Left ventricle myocardium inferior (tissue), 1 donor: Measurements from ENCODE around the gene PIK3CB. TPM values are rescaled to one million over a fixed set of nuclear protein-coding genes. Genes with fewer than 3 reads are reported as not detected.

Experiments used
- DNase-seq: peaks from one replicate; pipeline ENCODE4 v3.0.0-alpha.2; 2020
- H3K27ac ChIP-seq: fragments of 200-600 bp; replicated peaks from 2 replicates; pipeline ENCODE4 v1.8.0; 2021
- H3K27me3 ChIP-seq: fragments of 200-600 bp; 2 replicates; pipeline ENCODE4 v1.8.0; 2021; ENCODE audit warnings: low read depth
- H3K36me3 ChIP-seq: fragments of 200-600 bp; 2 replicates; pipeline ENCODE4 v1.8.0; 2021
- H3K4me1 ChIP-seq: fragments of 200-600 bp; 2 replicates; pipeline ENCODE4 v1.8.0; 2021
- H3K4me3 ChIP-seq: fragments of 200-600 bp; 2 replicates; pipeline ENCODE4 v1.8.0; 2021; ENCODE audit warnings: mild to moderate bottlenecking, moderate library complexity
- H3K9me3 ChIP-seq: fragments of 200-600 bp; replicated peaks from 2 replicates; pipeline ENCODE4 v1.8.0; 2021
- intact Hi-C: fragments of 100-400 bp; cut with micrococcal nuclease; formaldehyde crosslinking; loops from one replicate; pipeline ENCODE4 v1.11.0; 2022
- total RNA-seq: library from RNA; stranded (reverse); fragmentation: NEBNext Ultra II Directional; extraction: Animal tissue kit (Norgen Biotek cat#: 25700); gene quantifications from one replicate; pipeline ENCODE4 v1.2.1, GENCODE V29; 2021
- TF ChIP-seq, protein P1 (sequence below): fragments of 200-600 bp; IDR thresholded peaks from 2 replicates; pipeline ENCODE4 v1.8.0; 2021; ENCODE audit warnings: antibody characterized with exemption, mild to moderate bottlenecking, borderline replicate concordance
- donor health status: DM: no; HTN: yes; CAD: no; lungs with severe emphysema.

Gene PIK3CB
- total RNA-seq, 1 donor from 2014 or later, result 31.5 TPM

DNA sequence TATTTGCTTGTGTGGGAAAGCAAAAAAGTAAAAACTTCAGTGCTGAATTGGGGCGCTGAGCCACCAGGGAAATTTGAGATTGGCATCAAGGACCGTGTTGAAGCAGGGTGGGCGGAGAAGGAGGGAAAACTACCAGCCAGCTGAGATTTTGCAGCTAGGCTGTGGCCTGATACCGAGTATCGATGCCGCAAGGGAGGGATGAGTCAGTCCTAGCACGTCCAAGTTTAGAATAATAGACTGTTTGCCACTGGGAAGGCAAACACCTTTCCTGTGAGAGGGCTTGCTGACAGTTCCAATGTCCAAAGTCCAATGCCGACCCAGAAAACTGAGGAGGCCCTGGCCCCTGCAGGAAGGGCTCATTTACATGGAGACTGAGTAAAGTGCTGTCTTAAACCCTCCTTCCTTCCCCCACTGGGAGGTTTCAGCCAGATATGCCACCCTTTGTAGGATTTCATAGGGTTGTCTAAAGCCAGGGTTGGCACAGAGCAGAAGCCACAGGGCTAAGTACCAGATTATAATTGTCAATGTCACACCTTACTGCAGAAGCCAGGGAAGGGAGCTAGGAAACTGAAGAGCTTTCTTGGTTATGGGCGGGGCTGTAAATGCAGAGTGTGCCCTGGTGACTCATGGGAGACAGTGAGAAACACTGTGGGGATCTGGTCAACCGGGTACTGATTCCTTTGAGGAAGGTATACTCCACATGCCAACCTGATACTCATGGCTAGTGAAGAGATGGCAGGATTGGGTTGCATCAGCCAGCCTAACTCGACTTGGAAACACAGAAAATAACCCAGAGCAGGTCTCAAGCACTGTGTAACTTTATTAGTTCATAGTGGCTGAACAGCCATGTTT, 28.4 kb upstream of the PIK3CB start:
- no peaks in the 10 kb centered on the region for H3K9me3 ChIP-seq
- peak overlapping the region; percentile 74 for H3K27ac ChIP-seq
- H3K4me3 ChIP-seq, result peak overlapping the region; percentile 35
- intact Hi-C loops, result no loop called here
- no peaks in the 10 kb centered on the region for H3K36me3 ChIP-seq
- TF ChIP-seq, protein P1, sequence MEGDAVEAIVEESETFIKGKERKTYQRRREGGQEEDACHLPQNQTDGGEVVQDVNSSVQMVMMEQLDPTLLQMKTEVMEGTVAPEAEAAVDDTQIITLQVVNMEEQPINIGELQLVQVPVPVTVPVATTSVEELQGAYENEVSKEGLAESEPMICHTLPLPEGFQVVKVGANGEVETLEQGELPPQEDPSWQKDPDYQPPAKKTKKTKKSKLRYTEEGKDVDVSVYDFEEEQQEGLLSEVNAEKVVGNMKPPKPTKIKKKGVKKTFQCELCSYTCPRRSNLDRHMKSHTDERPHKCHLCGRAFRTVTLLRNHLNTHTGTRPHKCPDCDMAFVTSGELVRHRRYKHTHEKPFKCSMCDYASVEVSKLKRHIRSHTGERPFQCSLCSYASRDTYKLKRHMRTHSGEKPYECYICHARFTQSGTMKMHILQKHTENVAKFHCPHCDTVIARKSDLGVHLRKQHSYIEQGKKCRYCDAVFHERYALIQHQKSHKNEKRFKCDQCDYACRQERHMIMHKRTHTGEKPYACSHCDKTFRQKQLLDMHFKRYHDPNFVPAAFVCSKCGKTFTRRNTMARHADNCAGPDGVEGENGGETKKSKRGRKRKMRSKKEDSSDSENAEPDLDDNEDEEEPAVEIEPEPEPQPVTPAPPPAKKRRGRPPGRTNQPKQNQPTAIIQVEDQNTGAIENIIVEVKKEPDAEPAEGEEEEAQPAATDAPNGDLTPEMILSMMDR, result no peak
- peaks cover 21% of the 10 kb centered on the region for H3K4me1 ChIP-seq
- no peaks in the 10 kb centered on the region for H3K27me3 ChIP-seq
- DNase-seq, result no peak

DNA sequence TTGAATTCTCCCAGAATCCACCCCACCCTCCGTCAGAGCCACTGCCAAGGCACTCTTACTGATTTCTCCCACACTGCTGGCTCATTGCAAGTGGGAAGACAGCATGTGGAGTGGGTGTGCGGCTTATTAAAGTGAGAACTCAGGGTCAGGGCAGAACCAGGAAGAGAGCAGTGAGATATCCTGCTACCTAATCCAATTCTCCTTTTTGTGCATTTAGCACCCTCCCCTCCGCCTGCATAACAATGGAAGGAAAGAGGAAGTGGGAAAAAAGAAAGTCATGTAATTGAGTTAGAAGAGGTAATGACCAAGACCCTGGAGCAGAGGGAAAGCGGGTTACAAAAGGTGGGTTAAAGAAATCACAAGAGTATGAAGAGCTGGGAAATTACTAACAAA, 27.8 kb upstream of the PIK3CB start:
- Histone ChIP-seq H3K4me1 (peaks cover 21% of the 10 kb centered on the region), H3K36me3 (no peaks in the 10 kb centered on the region), H3K9me3 (no peaks in the 10 kb centered on the region), H3K27me3 (no peaks in the 10 kb centered on the region), H3K27ac (peak overlapping the region; percentile 74), H3K4me3 (peak overlapping the region; percentile 35)
- intact Hi-C loops, result no loop called here
- no peak for DNase-seq
- TF ChIP-seq, protein P1, result no peak

DNA sequence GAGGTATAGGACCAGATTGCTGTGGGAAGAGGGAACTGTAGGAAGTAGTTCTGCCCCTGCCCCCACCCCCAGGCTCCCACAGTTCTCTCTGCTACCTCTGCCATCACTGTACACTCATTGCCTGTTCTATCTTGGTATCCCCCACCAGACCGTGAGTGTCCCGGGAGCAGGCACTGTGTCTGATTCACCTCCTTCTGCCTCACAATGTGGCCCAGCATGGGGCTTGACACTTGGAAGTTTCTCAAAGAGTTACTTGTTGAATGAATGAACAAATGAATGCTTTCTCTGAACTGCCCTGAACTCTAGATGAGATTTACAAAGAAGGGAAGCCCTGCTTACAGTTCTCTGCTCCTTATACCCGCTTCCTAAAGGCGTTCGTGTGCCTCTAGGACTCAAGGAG, 27.1 kb upstream of the PIK3CB start:
- TF ChIP-seq, protein P1, result no peak
- H3K4me3 ChIP-seq, result no peak overlapping the region
- no peaks in the 10 kb centered on the region for H3K36me3 ChIP-seq
- peak overlapping the region; percentile 74 for H3K27ac ChIP-seq
- no peak for DNase-seq
- no peaks in the 10 kb centered on the region for H3K9me3 ChIP-seq
- intact Hi-C loops, result no loop called here
- H3K27me3 ChIP-seq, result no peaks in the 10 kb centered on the region
- peaks cover 21% of the 10 kb centered on the region for H3K4me1 ChIP-seq

DNA sequence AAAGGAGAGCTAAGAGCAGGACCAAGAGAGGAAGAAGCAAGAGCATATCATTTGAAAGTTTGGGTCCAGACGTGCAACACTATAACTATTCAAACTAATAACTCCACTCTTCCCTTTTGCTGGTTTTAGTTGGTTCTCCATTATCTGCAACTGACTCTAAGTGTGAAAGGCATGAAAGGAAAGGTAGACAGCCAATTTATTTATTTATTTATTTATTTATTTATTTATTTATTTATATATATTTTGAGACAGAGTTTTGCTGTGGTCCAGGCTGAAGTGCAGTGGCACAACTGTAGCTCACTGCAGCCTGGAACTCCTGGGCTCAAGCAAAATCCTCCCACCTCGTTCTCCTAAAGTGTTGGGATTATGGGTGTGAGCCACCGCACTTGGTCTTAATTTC, 22.1 kb upstream of the PIK3CB start:
- Histone ChIP-seq H3K4me3 (no peak overlapping the region), H3K4me1 (peaks cover 11% of the 10 kb centered on the region), H3K36me3 (no peaks in the 10 kb centered on the region), H3K9me3 (no peaks in the 10 kb centered on the region), H3K27me3 (no peaks in the 10 kb centered on the region), H3K27ac (no peak overlapping the region)
- TF ChIP-seq, protein P1, result no peak
- intact Hi-C loops, result no loop called here
- DNase-seq, result no peak

DNA sequence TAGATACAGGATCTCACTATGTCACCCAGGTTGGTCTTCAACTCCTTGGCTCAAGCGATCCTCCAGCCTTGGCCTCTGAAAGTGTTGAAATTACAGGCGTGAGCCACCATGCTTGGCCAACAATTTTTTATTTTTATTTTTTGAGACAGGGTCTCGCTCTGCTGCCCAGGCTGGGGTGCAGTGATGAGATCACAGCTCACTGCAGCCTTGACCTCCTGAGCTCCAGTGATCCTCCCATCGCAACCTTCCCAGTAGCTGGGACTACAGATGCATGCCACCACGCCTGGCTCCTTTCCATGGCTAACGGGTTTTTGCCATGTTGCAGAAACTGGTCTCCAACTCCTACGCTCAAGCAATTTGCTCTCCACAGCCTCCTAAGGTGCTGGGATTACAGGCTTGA, 20.2 kb upstream of the PIK3CB start:
- intact Hi-C loops, result no loop called here
- TF ChIP-seq, protein P1, result no peak
- DNase-seq, result no peak
- no peak overlapping the region for H3K4me3 ChIP-seq
- no peaks in the 10 kb centered on the region for H3K9me3 ChIP-seq
- peaks cover 10% of the 10 kb centered on the region for H3K4me1 ChIP-seq
- H3K36me3 ChIP-seq, result no peaks in the 10 kb centered on the region
- no peak overlapping the region for H3K27ac ChIP-seq
- H3K27me3 ChIP-seq, result no peaks in the 10 kb centered on the region
